ENCODE measurements around the gene EXOC4. TPM values are rescaled to one million over a fixed set of nuclear protein-coding genes. Genes with fewer than 3 reads are reported as not detected.

Gene EXOC4
- total RNA-seq, 2 donors from 2014 or later: 48.9 to 102 TPM

DNA sequence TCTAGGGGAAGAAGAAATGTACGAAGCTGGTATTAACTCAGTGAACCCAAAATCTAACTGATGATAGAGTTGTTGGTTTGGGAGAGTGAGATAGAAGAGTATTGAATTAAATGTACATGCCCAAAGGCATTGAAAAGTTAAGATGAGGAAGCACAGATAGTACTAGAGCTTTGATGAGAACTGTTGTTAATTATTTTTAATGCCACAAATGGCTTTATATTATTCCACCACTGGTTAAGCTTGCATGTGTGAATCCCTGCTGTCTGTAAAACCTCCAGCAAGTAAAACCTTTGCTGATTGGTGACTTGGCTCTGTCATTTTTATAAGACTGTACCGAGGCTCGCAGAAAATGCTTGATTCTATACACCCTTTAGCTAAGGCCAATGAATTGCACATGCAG lies 491.6 kb downstream of the EXOC4 start:
- Histone ChIP-seq H3K4me1 (replicated peaks) (no peaks in the 10 kb centered on the region), H3K9me3 (no peaks in the 10 kb centered on the region), H3K27me3 (replicated peaks; ENCODE audit: insufficient read depth) (no peaks in the 10 kb centered on the region), H3K27ac (no peak overlapping the region), H3K4me3 (no peak overlapping the region), H3K36me3 (no peaks in the 10 kb centered on the region)
- WGBS: 81% methylated on average over 3 of the region's 3 CpGs
- TF ChIP-seq POLR2AphosphoS5 (IDR thresholded peaks at IDR 0.05) (no peak), POLR2A (IDR thresholded peaks at IDR 0.05) (no peak)
- TF ChIP-seq, protein P1, sequence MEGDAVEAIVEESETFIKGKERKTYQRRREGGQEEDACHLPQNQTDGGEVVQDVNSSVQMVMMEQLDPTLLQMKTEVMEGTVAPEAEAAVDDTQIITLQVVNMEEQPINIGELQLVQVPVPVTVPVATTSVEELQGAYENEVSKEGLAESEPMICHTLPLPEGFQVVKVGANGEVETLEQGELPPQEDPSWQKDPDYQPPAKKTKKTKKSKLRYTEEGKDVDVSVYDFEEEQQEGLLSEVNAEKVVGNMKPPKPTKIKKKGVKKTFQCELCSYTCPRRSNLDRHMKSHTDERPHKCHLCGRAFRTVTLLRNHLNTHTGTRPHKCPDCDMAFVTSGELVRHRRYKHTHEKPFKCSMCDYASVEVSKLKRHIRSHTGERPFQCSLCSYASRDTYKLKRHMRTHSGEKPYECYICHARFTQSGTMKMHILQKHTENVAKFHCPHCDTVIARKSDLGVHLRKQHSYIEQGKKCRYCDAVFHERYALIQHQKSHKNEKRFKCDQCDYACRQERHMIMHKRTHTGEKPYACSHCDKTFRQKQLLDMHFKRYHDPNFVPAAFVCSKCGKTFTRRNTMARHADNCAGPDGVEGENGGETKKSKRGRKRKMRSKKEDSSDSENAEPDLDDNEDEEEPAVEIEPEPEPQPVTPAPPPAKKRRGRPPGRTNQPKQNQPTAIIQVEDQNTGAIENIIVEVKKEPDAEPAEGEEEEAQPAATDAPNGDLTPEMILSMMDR (IDR thresholded peaks at IDR 0.05): no peak
- intact Hi-C loops (cut with DNase I): no loop called here
- no peak for DNase-seq (ENCODE audit: low spot score)

DNA sequence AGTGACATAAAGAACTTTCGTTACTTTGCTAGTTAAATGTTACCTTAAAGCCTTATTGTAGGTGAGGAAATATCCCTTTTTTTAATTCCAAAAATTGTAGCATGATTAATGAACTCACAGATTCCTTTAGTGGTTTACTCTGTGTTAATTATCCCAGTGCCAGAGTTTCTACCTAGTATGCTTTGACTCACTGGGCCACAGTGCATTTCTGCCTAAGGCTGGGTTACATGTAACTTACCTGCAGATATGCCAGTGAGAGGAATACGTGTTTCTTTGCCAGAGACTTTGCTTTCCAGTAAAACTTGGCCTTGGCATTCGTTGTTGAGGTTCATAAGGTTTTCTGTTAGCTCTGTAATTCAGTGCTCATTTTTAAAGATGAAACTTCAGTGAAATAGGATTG lies 493.4 kb downstream of the EXOC4 start:
- H3K4me1 ChIP-seq (replicated peaks): no peaks in the 10 kb centered on the region
- H3K4me3 ChIP-seq: no peak overlapping the region
- intact Hi-C loops (cut with DNase I): no loop called here
- 47% methylated on average over 3 of the region's 3 CpGs for WGBS
- H3K27ac ChIP-seq: no peak overlapping the region
- H3K36me3 ChIP-seq: no peaks in the 10 kb centered on the region
- DNase-seq (ENCODE audit: low spot score): no peak
- TF ChIP-seq POLR2AphosphoS5 (IDR thresholded peaks at IDR 0.05) (no peak), POLR2A (IDR thresholded peaks at IDR 0.05) (no peak)
- TF ChIP-seq, protein P1 (IDR thresholded peaks at IDR 0.05): no peak
- H3K9me3 ChIP-seq: no peaks in the 10 kb centered on the region
- no peaks in the 10 kb centered on the region for H3K27me3 ChIP-seq (replicated peaks; ENCODE audit: insufficient read depth)

DNA sequence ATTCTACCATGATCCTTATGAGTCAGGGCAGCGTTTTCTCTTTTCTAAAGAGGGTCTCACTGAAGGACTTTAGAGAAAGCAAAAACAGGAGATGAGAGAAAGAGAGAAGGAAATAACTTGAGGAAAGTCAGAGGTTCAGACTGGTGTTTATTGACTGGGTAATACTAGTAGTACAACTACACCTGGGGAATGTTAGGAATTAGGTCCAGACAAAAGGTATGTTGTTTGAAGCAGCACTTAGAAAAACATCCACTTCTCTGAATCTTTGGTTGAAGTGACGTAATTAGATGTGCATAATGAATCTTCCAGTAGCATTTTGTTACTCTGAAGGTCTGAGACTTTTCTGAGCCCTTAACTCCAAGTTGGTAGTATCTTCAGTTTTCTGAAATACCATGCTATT lies 494.0 kb downstream of the EXOC4 start:
- H3K9me3 ChIP-seq: no peaks in the 10 kb centered on the region
- no peaks in the 10 kb centered on the region for H3K36me3 ChIP-seq
- intact Hi-C loops (cut with DNase I): no loop called here
- H3K27me3 ChIP-seq (replicated peaks; ENCODE audit: insufficient read depth): no peaks in the 10 kb centered on the region
- no peaks in the 10 kb centered on the region for H3K4me1 ChIP-seq (replicated peaks)
- no peak overlapping the region for H3K27ac ChIP-seq
- TF ChIP-seq POLR2AphosphoS5 (IDR thresholded peaks at IDR 0.05) (no peak), POLR2A (IDR thresholded peaks at IDR 0.05) (no peak)
- TF ChIP-seq, protein P1 (IDR thresholded peaks at IDR 0.05): no peak
- no peak overlapping the region for H3K4me3 ChIP-seq
- 28% methylated on average over 2 of the region's 2 CpGs for WGBS
- DNase-seq (ENCODE audit: low spot score): no peak

DNA sequence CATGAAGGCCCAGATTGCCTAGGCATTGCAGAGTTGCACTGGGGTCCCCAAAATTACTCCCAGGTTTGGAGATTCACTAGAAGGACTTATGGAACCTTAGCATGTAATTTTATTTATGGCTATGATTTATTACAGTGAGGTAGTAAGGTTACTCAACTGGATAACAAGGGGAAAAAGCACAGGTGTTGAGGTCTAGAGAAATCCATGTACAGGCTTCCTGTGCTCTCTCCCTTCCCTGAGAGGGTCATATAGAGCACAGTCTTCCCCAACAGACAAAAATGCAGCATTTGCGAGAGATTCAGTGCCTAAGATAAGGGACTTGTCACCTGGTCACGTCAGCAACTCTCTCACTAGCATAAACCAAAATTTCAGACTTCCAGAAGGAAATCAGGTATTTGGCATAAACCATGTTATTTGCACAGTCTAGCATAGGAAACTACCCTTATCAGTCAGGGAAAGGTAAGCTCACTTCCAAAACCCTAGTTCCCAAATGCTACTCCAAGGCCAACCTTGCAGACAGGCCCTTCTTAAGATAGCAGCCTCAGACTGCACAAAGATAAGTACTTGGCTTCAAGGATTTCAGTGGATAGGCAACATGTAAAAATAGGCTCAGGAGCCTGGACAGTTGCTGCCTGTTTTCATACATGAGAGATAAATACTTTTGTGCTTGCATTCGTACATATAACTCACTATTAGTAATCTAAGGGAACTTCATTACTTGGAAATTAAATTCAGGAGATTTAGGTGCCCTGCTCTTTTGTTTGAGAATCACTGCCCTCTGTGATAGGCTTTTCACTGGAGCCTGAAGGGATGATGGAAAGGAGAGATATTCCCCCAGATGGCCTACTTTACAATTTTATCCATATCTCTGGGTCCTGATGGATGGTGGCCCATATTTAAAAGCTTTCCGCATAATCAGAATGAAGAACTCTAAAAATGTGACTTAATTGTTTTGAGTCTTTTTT lies 495.8 kb downstream of the EXOC4 start:
- Histone ChIP-seq H3K27ac (no peak overlapping the region), H3K36me3 (no peaks in the 10 kb centered on the region), H3K27me3 (replicated peaks; ENCODE audit: insufficient read depth) (no peaks in the 10 kb centered on the region), H3K9me3 (no peaks in the 10 kb centered on the region), H3K4me3 (no peak overlapping the region), H3K4me1 (replicated peaks) (no peaks in the 10 kb centered on the region)
- 86% methylated on average over 4 of the region's 4 CpGs for WGBS
- TF ChIP-seq POLR2A (IDR thresholded peaks at IDR 0.05): no peak
- TF ChIP-seq, protein P1 (IDR thresholded peaks at IDR 0.05): no peak
- no peak for TF ChIP-seq POLR2AphosphoS5 (IDR thresholded peaks at IDR 0.05)
- intact Hi-C loops (cut with DNase I): no loop called here
- DNase-seq (ENCODE audit: low spot score): no peak

DNA sequence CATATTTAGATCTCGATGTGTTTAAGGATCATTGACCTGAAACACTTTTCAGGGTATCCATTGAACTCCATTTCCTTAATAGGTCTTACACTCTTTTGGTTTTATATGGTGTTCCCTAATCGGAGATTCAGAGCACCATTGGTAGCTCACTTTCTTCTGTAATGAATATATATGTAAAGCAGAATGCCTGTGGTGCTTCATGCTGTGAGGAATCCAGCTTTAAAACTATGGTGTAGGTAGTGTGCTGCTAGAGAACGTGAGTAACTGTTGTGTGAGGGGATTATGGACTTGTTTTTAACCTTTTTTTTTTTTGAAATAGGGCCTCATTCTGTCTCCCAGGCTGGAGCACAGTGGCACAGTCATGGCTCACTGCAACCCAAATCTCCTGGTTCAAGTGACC lies 497.4 kb downstream of the EXOC4 start:
- Histone ChIP-seq H3K36me3 (no peaks in the 10 kb centered on the region), H3K27ac (no peak overlapping the region), H3K4me1 (replicated peaks) (no peaks in the 10 kb centered on the region), H3K9me3 (no peaks in the 10 kb centered on the region), H3K4me3 (no peak overlapping the region), H3K27me3 (replicated peaks; ENCODE audit: insufficient read depth) (no peaks in the 10 kb centered on the region)
- TF ChIP-seq, protein P1 (IDR thresholded peaks at IDR 0.05): no peak
- TF ChIP-seq POLR2A (IDR thresholded peaks at IDR 0.05) (no peak), POLR2AphosphoS5 (IDR thresholded peaks at IDR 0.05) (no peak)
- intact Hi-C loops (cut with DNase I): no loop called here
- DNase-seq (ENCODE audit: low spot score): no peak
- WGBS: 79% methylated on average over 3 of the region's 3 CpGs
